Naive B cell (primary cell): Measurements from ENCODE around the gene FADS2. TPM values are rescaled to one million over a fixed set of nuclear protein-coding genes. Genes with fewer than 3 reads are reported as not detected.
A peak's percentile ranks its signal among the peaks of the same experiment; 100 is the strongest.

Experiments
- ATAC-seq, 2 donors: fragments of 150-1000 bp; cut with Tn5 transposase; 2 replicates each; pipeline ENCODE4 v1.10.0; 2021; ENCODE audit warnings: low read depth in 2 of 2, mild to moderate bottlenecking in 2 of 2, moderate library complexity in 2 of 2
- DNase-seq: peaks from one replicate; pipeline ENCODE4 v3.0.0; 2022
- H3K27ac Mint-ChIP-seq, 6 donors: one replicate each; pipeline ENCODE4 v1.8.0; 2020 to 2022; ENCODE audit warnings: mild to moderate bottlenecking in 6 of 6, mixed read lengths in 6 of 6, moderate library complexity in 5 of 6, inconsistent platforms in 2 of 6
- H3K27me3 Mint-ChIP-seq, 3 donors: one replicate each; pipeline ENCODE4 v1.8.0; 2021 to 2022; ENCODE audit warnings: mixed read lengths in 3 of 3, mild to moderate bottlenecking in 1 of 3
- H3K36me3 Mint-ChIP-seq, 2 donors: one replicate each; pipeline ENCODE4 v1.8.0; 2020 to 2022; ENCODE audit warnings: mixed read lengths in 2 of 2, inconsistent platforms in 1 of 2, mild to moderate bottlenecking in 1 of 2
- H3K4me1 Mint-ChIP-seq, 3 donors: one replicate each; pipeline ENCODE4 v1.8.0; 2020 to 2022; ENCODE audit warnings: mixed read lengths in 3 of 3, inconsistent platforms in 1 of 3, mild to moderate bottlenecking in 1 of 3, moderate library complexity in 1 of 3
- H3K4me3 Mint-ChIP-seq, 8 donors: one replicate each; pipeline ENCODE4 v1.8.0; 2020 to 2022; ENCODE audit warnings: mild to moderate bottlenecking in 8 of 8, mixed read lengths in 8 of 8, moderate library complexity in 8 of 8, inconsistent platforms in 2 of 8
- H3K9me3 Mint-ChIP-seq, 7 donors: one replicate each; pipeline ENCODE4 v1.8.0; 2020 to 2022; ENCODE audit warnings: mixed read lengths in 7 of 7, mild to moderate bottlenecking in 5 of 7, inconsistent platforms in 2 of 7, moderate library complexity in 1 of 7
- polyA plus RNA-seq, 6 donors: library from polyadenylated mRNA; unstranded; fragments of 300-500 nt; fragmentation: Illumina TruSeq; gene quantifications; one replicate each; pipeline ENCODE4 v1.2.3, GENCODE V29; 2021; ENCODE audit warnings: low read depth in 6 of 6

The FADS2 gene
- polyA plus RNA-seq, 6 donors from 2014 or later = 0.92 to 11.5 (median 2.0) TPM; not detected in 1

DNA sequence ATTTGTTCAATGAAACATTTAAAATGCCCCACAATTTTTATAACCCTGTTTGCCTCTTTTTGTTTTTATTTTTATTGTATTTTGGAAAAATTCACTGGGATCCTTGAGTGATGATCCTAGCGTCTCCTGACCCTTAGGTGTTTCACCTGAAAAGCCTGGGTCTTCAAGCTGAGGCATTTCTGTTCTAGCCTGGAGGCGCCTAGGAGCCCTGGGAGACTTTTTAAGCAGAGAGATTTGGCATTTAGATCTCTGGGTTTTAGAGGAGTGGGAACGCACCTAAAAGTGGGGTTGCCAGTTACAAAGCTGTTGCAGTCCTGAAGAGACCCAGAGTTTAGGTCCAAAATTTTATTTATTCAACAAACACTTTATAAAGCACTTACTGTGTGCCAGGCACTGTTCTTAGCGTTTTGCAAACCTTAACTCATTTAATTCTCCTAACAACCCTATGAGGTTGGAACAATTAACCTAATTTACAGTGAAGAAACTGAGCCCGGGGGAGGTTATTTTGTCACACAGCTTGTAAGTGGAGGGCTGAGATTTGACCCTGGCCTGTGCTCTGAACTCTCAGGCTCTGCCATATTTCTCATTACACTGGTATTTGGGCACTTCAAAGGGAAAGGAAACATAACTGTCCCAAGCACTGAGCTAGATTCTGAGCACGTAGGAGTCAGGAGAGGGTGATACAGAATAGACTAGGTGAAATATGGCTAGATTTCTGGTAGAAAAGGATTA, 10.5 kb upstream of the FADS2 start:
- H3K36me3 Mint-ChIP-seq = no peaks in the 10 kb centered on the region
- ATAC-seq = no peak
- H3K27me3 Mint-ChIP-seq = peaks cover 0 to 4% (median 0%) of the 10 kb centered on the region in 3 donors
- no peak for DNase-seq
- peaks cover 0 to 1% (median 0%) of the 10 kb centered on the region in 7 donors for H3K9me3 Mint-ChIP-seq
- peak overlapping the region; percentile 71 to 96 (median 90) for H3K4me3 Mint-ChIP-seq
- peaks cover 9 to 23% (median 20%) of the 10 kb centered on the region in 3 donors for H3K4me1 Mint-ChIP-seq
- peak overlapping the region in 1 of 6 donors; percentile 26 for H3K27ac Mint-ChIP-seq

GRCh38 chr11:61820174-61820573, 7.9 kb upstream of the FADS2 start:
- H3K27ac Mint-ChIP-seq = no peak overlapping the region
- peaks cover 0 to 4% (median 0%) of the 10 kb centered on the region in 3 donors for H3K27me3 Mint-ChIP-seq
- no peak for DNase-seq
- no peaks in the 10 kb centered on the region for H3K36me3 Mint-ChIP-seq
- H3K4me1 Mint-ChIP-seq = peaks cover 3 to 13% (median 13%) of the 10 kb centered on the region in 3 donors
- no peak overlapping the region for H3K4me3 Mint-ChIP-seq
- H3K9me3 Mint-ChIP-seq = no peaks in the 10 kb centered on the region
- ATAC-seq = no peak

GRCh38 chr11:61826930-61827570, 1.1 kb upstream of the FADS2 start:
- ATAC-seq = peak; percentile 51 to 58
- no peaks in the 10 kb centered on the region for H3K9me3 Mint-ChIP-seq
- peak overlapping the region; percentile 64 to 95 (median 80) for H3K27ac Mint-ChIP-seq
- peak overlapping the region; percentile 70 to 96 (median 92) for H3K4me3 Mint-ChIP-seq
- no peaks in the 10 kb centered on the region for H3K36me3 Mint-ChIP-seq
- peaks cover 16 to 40% (median 31%) of the 10 kb centered on the region in 3 donors for H3K4me1 Mint-ChIP-seq
- H3K27me3 Mint-ChIP-seq = no peaks in the 10 kb centered on the region
- DNase-seq = peak; percentile 64

DNA sequence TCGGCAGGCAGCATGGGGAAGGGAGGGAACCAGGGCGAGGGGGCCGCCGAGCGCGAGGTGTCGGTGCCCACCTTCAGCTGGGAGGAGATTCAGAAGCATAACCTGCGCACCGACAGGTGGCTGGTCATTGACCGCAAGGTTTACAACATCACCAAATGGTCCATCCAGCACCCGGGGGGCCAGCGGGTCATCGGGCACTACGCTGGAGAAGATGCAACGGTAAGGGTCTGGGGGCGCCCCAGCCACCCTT, 204 bp downstream of the FADS2 start:
- DNase-seq (no peak), ATAC-seq (peak in 1 of 2 donors; percentile 1)
- peak overlapping the region; percentile 70 to 96 (median 92) for H3K4me3 Mint-ChIP-seq
- H3K27me3 Mint-ChIP-seq = no peaks in the 10 kb centered on the region
- peaks cover 20 to 49% (median 32%) of the 10 kb centered on the region in 3 donors for H3K4me1 Mint-ChIP-seq
- peaks cover 0 to under 1% of the 10 kb centered on the region in 2 donors for H3K36me3 Mint-ChIP-seq
- H3K27ac Mint-ChIP-seq = peak overlapping the region; percentile 63 to 89 (median 78)
- no peaks in the 10 kb centered on the region for H3K9me3 Mint-ChIP-seq

DNA sequence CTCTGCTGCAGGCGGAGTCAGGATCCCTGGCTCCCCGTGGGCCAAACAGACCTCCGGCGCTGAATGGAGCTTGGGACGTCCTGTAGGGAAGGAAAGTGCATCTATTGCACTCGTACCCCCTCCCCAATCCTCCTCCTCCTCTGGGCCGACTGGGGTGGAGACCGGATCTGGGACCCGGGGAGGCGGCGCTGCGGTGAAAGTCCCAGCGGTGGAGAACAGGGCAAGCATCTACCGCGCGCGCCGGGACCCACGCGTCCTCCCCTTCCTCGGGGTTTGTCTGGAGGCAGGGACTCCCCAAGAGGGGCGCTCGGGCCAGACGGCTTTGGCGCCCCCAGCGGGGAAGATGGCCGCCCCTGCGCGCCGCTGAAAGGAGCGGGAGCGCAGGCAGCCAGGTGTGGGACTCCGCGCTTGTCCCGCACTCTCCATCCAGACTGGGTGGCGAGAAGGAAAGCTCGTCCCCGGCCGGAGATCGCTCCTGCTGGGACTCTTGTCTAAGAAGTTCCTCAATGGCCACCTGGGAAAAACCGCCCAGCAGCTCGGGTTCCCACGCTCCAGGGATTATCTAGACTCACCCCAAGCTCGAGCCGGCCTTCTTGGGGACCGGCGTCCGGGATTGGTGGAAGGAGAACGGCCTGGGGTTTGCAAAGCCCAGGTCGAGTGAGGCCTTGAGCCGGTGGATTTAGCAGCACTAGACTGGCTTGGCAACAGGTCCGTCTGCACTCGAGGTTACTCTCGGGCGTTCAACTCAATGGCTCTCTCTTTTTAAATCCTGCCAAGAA, 718 bp downstream of the FADS2 start:
- Mint-ChIP-seq H3K4me1 (peaks cover 24 to 54% (median 37%) of the 10 kb centered on the region in 3 donors), H3K27me3 (no peaks in the 10 kb centered on the region)
- peak; percentile 37 for DNase-seq

DNA sequence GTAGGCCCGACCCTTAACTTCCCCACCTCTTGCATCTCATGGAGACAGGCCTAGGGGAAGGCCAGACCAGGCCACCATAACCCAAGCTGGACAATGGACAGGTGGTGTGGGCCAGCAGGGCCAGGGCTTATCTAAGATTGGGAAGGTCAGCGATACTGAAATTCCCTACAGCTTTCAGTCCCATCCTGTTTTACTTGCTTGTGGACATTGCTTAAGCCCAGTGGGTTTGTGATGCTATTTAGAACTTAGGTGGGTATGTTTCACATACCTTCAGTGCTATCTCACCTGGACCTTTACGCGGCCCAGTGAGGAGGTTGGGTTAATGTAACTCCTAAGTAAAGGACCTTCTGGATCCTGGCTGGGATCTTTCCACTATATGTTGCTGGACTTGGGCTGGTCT, 1.7 kb downstream of the FADS2 start:
- no peak for DNase-seq
- no peaks in the 10 kb centered on the region for H3K27me3 Mint-ChIP-seq
- no peak overlapping the region for H3K27ac Mint-ChIP-seq
- ATAC-seq = no peak
- H3K4me1 Mint-ChIP-seq = peaks cover 28 to 64% (median 47%) of the 10 kb centered on the region in 3 donors
- peaks cover 0 to 4% of the 10 kb centered on the region in 2 donors for H3K36me3 Mint-ChIP-seq
- peak overlapping the region in 6 of 8 donors; percentile 9 to 94 (median 78) for H3K4me3 Mint-ChIP-seq
- H3K9me3 Mint-ChIP-seq = peaks cover 0 to 3% (median 0%) of the 10 kb centered on the region in 7 donors

More for the DNA sequence above, 718 bp downstream of the FADS2 start:
- peak overlapping the region in 5 of 6 donors; percentile 37 to 89 (median 65) for H3K27ac Mint-ChIP-seq
- peak; percentile 47 to 53 for ATAC-seq
- H3K36me3 Mint-ChIP-seq = peaks cover 0 to 4% of the 10 kb centered on the region in 2 donors
- H3K4me3 Mint-ChIP-seq = peak overlapping the region; percentile 70 to 96 (median 92)
- H3K9me3 Mint-ChIP-seq = peaks cover 0 to 3% (median 0%) of the 10 kb centered on the region in 7 donors

GRCh38 chr11:61830237-61831105, 2.4 kb downstream of the FADS2 start:
- H3K36me3 Mint-ChIP-seq = peaks cover 0 to 4% of the 10 kb centered on the region in 2 donors
- H3K9me3 Mint-ChIP-seq = peaks cover 0 to 3% (median 0%) of the 10 kb centered on the region in 7 donors
- ATAC-seq = no peak
- peak overlapping the region in 5 of 8 donors; percentile 3 to 70 (median 51) for H3K4me3 Mint-ChIP-seq
- H3K4me1 Mint-ChIP-seq = peaks cover 32 to 71% (median 52%) of the 10 kb centered on the region in 3 donors
- DNase-seq = no peak
- no peaks in the 10 kb centered on the region for H3K27me3 Mint-ChIP-seq
- H3K27ac Mint-ChIP-seq = peak overlapping the region in 2 of 6 donors; percentile 4 to 62

DNA sequence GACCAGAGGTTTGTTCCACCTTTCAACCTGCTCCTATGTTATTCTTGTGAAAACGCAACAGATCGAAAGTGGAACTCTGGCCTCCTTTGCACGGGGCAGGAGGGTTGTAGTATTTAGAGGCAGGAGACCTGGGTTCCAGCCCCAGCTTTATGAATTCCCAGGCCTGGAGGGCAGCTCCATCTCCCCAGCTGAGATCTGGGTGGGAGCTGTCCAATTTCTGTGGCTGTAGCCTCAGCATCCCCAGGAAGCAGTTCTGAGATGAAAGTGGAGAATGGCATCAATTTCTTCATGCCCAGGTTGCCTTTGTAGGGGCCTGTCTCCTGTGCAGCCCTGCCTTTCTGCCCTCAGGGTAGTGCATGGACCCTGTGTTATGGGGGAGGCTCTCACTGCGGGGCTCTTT, 4.1 kb downstream of the FADS2 start:
- peaks cover 0 to 3% (median 0%) of the 10 kb centered on the region in 7 donors for H3K9me3 Mint-ChIP-seq
- DNase-seq (no peak), ATAC-seq (no peak)
- H3K4me1 Mint-ChIP-seq = peaks cover 32 to 72% (median 51%) of the 10 kb centered on the region in 3 donors
- peak overlapping the region in 1 of 6 donors; percentile 61 for H3K27ac Mint-ChIP-seq
- H3K4me3 Mint-ChIP-seq = peak overlapping the region in 1 of 8 donors; percentile 21
- no peaks in the 10 kb centered on the region for H3K27me3 Mint-ChIP-seq
- peaks cover 0 to 4% of the 10 kb centered on the region in 2 donors for H3K36me3 Mint-ChIP-seq

DNA sequence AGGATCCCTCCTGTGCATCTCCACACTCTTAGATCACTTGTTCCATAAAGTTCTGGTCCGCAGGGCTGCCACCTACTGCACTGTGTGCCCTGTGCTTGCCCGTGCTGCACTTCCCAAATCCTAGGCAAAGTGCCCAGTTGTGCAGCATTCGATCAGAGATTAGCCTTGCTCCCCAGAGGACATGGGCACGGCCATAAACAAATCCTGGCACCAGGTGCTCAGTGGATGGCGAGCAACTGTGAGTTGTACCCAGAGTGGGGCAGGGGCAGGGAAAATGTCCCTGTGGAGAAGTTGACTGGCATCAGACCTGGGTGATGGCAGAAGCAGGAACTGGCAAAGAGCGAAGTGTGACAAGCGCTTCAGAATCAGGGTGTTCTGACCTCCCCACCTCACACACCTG, 4.7 kb downstream of the FADS2 start:
- Mint-ChIP-seq H3K27ac (peak overlapping the region in 3 of 6 donors; percentile 26 to 93 (median 61)), H3K4me3 (peak overlapping the region in 2 of 8 donors; percentile 17 to 21), H3K9me3 (peaks cover 0 to 3% (median 0%) of the 10 kb centered on the region in 7 donors), H3K4me1 (peaks cover 29 to 71% (median 45%) of the 10 kb centered on the region in 3 donors), H3K27me3 (no peaks in the 10 kb centered on the region), H3K36me3 (peaks cover 0 to 4% of the 10 kb centered on the region in 2 donors)
- no peak for DNase-seq
- no peak for ATAC-seq

GRCh38 chr11:61833471-61833870, 5.4 kb downstream of the FADS2 start:
- Mint-ChIP-seq H3K9me3 (peaks cover 0 to 3% (median 0%) of the 10 kb centered on the region in 7 donors), H3K4me3 (peak overlapping the region in 6 of 8 donors; percentile 35 to 74 (median 53)), H3K27me3 (no peaks in the 10 kb centered on the region), H3K27ac (peak overlapping the region; percentile 78 to 99 (median 98)), H3K36me3 (peaks cover 0 to 4% of the 10 kb centered on the region in 2 donors), H3K4me1 (peaks cover 21 to 71% (median 38%) of the 10 kb centered on the region in 3 donors)
- peak; percentile 25 to 33 for ATAC-seq
- DNase-seq = no peak

DNA sequence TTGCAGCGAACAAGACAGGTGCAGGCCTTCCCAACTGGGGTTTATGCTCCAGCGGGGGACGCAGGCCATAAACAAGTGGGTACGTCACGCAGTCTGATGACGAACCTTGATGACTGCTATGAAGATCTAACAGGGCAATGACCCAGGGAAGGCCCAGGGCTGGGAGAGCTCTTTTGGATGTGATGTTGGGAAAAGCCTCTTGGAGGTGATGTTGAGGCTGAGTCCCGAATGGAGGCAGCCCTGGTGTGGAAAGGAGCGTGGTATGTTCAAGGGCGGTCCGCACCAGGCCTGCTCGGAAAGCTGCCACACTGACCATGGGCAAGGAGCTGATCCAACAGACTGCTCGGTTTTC, 5.8 kb downstream of the FADS2 start:
- Mint-ChIP-seq H3K27me3 (no peaks in the 10 kb centered on the region), H3K27ac (peak overlapping the region; percentile 78 to 99 (median 98)), H3K4me3 (peak overlapping the region in 4 of 8 donors; percentile 35 to 74 (median 55)), H3K9me3 (peaks cover 0 to 3% (median 0%) of the 10 kb centered on the region in 7 donors), H3K4me1 (peaks cover 22 to 69% (median 34%) of the 10 kb centered on the region in 3 donors), H3K36me3 (peaks cover 0 to 4% of the 10 kb centered on the region in 2 donors)
- ATAC-seq = peak; percentile 11 to 37
- DNase-seq = no peak

DNA sequence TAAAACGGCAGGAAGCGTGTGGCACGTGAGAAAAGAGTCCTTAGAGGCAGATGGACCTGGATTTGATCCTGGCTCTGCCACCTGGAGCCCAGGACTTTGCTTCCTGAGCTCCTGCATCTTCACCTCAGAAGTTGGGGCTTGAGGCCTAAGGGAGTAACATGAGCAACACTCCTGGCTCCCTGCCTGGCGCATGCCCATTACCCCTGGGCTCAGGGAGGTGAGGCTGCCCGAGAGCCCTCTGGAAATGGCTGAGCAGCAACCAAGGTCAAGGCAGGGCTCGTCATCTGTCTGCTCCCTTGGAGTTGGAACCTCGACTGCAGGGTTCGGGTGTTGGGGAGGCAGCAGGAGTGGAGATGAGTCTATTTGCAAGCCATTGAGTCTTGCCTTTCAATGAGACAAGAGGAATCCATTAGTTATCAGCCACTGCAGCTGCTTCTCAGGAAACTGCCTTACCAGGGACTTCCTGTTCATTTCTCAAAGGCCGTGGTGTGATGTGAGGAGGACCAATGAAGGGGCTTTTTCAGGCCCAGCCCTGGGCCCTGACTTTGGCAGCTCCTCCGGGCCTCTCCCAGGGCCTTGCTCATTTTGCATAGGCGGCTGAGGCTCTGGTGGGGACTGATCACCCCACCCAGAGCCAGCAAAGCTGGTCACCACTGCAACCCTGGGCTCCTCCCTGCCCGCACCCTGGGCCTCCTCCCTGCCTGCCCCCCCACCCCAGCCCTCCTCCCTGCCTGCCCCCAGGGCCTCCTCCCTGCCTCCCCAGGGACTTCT, 6.4 kb downstream of the FADS2 start:
- peak; percentile 88 to 91 for ATAC-seq
- peak; percentile 50 for DNase-seq
- Mint-ChIP-seq H3K36me3 (peaks cover 0 to 4% of the 10 kb centered on the region in 2 donors), H3K27ac (peak overlapping the region; percentile 78 to 99 (median 98)), H3K9me3 (peaks cover 0 to 3% (median 0%) of the 10 kb centered on the region in 7 donors), H3K4me3 (peak overlapping the region in 6 of 8 donors; percentile 2 to 80 (median 54)), H3K27me3 (no peaks in the 10 kb centered on the region), H3K4me1 (peaks cover 24 to 64% (median 34%) of the 10 kb centered on the region in 3 donors)
